GM12878 (cell line): ENCODE results near the gene SLC24A3.

ENCODE experiments used
- ATF3 ChIP-seq: IDR thresholded peaks from 2 replicates; pipeline ENCODE4 v1.6.1; 2011; ENCODE audit warnings: low read depth, mild to moderate bottlenecking, low read length, moderate library complexity, borderline replicate concordance; ENCODE audit errors: extremely low read depth
- NR2F1 ChIP-seq: fragments of 450-650 bp; conservative IDR thresholded peaks from 2 replicates; pipeline ENCODE4 v1.6.1; 2017; ENCODE audit warnings: mild to moderate bottlenecking

GRCh38 chr20:19564261-19564660 is 351.8 kb downstream of the SLC24A3 start:
- no peak for TF ChIP-seq ATF3
- no peak for TF ChIP-seq NR2F1
